SK-N-SH treated with all-trans-retinoic acid at 6 μM for 48 hours (cell line): Measurements from ENCODE around the gene ALG10B.

Source experiments
- ATAC-seq: fragments of 200-7000 bp; cut with Tn5 transposase; 3 replicates; pipeline ENCODE4 v1.9.1; 2020; ENCODE audit warnings: mild to moderate bottlenecking, moderate library complexity
- ESRRG ChIP-seq: fragments of 250-450 bp; sonication (Bioruptor Pico); IDR thresholded peaks from 2 replicates; pipeline ENCODE4 v1.6.1; 2021; ENCODE audit warnings: mild to moderate bottlenecking
- GLIS3 ChIP-seq: fragments of 250-450 bp; sonication (Bioruptor Pico); IDR thresholded peaks from 2 replicates; pipeline ENCODE4 v1.5.0; 2020; ENCODE audit warnings: mild to moderate bottlenecking, moderate library complexity
- ISL1 ChIP-seq: fragments of 250-450 bp; sonication (Bioruptor Pico); IDR thresholded peaks from 2 replicates; pipeline ENCODE4 v2.1.2; 2022; ENCODE audit warnings: mild to moderate bottlenecking, moderate library complexity
- RARB ChIP-seq: fragments of 250-450 bp; sonication (Bioruptor Pico); IDR thresholded peaks from 2 replicates; pipeline ENCODE4 v1.8.0; 2021; ENCODE audit warnings: mild to moderate bottlenecking, moderate library complexity
- TCF4 ChIP-seq: fragments of 250-450 bp; sonication (Bioruptor Pico); IDR thresholded peaks from 2 replicates; pipeline ENCODE4 v1.8.0; 2021; ENCODE audit warnings: mild to moderate bottlenecking, moderate library complexity, borderline replicate concordance
- TOX ChIP-seq: fragments of 250-450 bp; sonication (Bioruptor Pico); IDR thresholded peaks from 2 replicates; pipeline ENCODE4 v1.8.0; 2021; ENCODE audit warnings: mild to moderate bottlenecking, moderate library complexity, borderline replicate concordance
- ZFP30 ChIP-seq: fragments of 450-650 bp; formaldehyde crosslinking; IDR thresholded peaks from 2 replicates; pipeline ENCODE4 v1.5.0; 2022; ENCODE audit warnings: mild to moderate bottlenecking, moderate library complexity
- ZNF70 ChIP-seq: fragments of 450-650 bp; formaldehyde crosslinking; IDR thresholded peaks from 2 replicates; pipeline ENCODE4 v1.5.0; 2020; ENCODE audit warnings: mild to moderate bottlenecking, moderate library complexity
- ZNF8 ChIP-seq: fragments of 450-650 bp; formaldehyde crosslinking; IDR thresholded peaks from 2 replicates; pipeline ENCODE4 v1.5.0; 2020; ENCODE audit warnings: mild to moderate bottlenecking, moderate library complexity
- TF ChIP-seq, protein P1 (sequence below): fragments of 250-450 bp; sonication (Bioruptor Pico); IDR thresholded peaks from 2 replicates; pipeline ENCODE4 v1.5.0; 2020; ENCODE audit warnings: mild to moderate bottlenecking, moderate library complexity
- TF ChIP-seq, protein P2 (sequence below): fragments of 250-450 bp; sonication (Bioruptor Pico); IDR thresholded peaks from 2 replicates; pipeline ENCODE4 v1.5.1; 2021; ENCODE audit warnings: mild to moderate bottlenecking, moderate library complexity
- TF ChIP-seq, protein P3 (sequence below): fragments of 250-450 bp; sonication (Bioruptor Pico); IDR thresholded peaks from 2 replicates; pipeline ENCODE4 v1.8.0; 2021; ENCODE audit warnings: low read depth, mild to moderate bottlenecking, moderate library complexity, borderline replicate concordance
- TF ChIP-seq, protein P4 (sequence below): fragments of 250-450 bp; sonication (Bioruptor Pico); IDR thresholded peaks from 2 replicates; pipeline ENCODE4 v1.5.1; 2020; ENCODE audit warnings: low read depth, mild to moderate bottlenecking, moderate library complexity

Gene ALG10B

DNA sequence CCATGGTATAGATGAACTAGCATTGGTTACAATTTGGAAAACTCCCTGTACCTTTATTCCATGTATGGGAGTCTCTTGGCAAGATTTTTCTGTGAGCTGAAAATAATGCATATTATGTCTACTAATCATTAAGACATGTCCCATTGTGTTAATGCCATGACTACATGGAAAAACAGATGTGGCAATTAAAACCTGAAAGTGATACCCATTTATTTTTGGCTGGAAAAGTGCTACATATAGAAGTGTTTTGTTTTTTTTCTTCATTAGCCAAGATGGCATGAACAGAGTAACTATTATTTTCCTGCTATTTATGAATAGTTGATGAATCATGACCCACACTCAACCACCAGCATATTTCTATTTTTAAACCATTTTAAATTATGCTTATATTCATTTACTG is 58.2 kb downstream of the ALG10B start:
- ATAC-seq = no peak
- TF ChIP-seq, protein P1, sequence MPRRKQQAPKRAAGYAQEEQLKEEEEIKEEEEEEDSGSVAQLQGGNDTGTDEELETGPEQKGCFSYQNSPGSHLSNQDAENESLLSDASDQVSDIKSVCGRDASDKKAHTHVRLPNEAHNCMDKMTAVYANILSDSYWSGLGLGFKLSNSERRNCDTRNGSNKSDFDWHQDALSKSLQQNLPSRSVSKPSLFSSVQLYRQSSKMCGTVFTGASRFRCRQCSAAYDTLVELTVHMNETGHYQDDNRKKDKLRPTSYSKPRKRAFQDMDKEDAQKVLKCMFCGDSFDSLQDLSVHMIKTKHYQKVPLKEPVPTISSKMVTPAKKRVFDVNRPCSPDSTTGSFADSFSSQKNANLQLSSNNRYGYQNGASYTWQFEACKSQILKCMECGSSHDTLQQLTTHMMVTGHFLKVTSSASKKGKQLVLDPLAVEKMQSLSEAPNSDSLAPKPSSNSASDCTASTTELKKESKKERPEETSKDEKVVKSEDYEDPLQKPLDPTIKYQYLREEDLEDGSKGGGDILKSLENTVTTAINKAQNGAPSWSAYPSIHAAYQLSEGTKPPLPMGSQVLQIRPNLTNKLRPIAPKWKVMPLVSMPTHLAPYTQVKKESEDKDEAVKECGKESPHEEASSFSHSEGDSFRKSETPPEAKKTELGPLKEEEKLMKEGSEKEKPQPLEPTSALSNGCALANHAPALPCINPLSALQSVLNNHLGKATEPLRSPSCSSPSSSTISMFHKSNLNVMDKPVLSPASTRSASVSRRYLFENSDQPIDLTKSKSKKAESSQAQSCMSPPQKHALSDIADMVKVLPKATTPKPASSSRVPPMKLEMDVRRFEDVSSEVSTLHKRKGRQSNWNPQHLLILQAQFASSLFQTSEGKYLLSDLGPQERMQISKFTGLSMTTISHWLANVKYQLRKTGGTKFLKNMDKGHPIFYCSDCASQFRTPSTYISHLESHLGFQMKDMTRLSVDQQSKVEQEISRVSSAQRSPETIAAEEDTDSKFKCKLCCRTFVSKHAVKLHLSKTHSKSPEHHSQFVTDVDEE (CRISPR knock-in tag) = no peak
- TF ChIP-seq GLIS3 (CRISPR knock-in tag) = no peak
- no peak for TF ChIP-seq ISL1 (CRISPR knock-in tag)
- no peak for TF ChIP-seq RARB (CRISPR knock-in tag)
- no peak for TF ChIP-seq ZNF70 (CRISPR knock-in tag)
- TF ChIP-seq ZNF8 = no peak
- no peak for TF ChIP-seq TOX
- TF ChIP-seq, protein P2, sequence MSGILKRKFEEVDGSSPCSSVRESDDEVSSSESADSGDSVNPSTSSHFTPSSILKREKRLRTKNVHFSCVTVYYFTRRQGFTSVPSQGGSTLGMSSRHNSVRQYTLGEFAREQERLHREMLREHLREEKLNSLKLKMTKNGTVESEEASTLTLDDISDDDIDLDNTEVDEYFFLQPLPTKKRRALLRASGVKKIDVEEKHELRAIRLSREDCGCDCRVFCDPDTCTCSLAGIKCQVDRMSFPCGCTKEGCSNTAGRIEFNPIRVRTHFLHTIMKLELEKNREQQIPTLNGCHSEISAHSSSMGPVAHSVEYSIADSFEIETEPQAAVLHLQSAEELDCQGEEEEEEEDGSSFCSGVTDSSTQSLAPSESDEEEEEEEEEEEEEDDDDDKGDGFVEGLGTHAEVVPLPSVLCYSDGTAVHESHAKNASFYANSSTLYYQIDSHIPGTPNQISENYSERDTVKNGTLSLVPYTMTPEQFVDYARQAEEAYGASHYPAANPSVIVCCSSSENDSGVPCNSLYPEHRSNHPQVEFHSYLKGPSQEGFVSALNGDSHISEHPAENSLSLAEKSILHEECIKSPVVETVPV = no peak
- TF ChIP-seq, protein P3, sequence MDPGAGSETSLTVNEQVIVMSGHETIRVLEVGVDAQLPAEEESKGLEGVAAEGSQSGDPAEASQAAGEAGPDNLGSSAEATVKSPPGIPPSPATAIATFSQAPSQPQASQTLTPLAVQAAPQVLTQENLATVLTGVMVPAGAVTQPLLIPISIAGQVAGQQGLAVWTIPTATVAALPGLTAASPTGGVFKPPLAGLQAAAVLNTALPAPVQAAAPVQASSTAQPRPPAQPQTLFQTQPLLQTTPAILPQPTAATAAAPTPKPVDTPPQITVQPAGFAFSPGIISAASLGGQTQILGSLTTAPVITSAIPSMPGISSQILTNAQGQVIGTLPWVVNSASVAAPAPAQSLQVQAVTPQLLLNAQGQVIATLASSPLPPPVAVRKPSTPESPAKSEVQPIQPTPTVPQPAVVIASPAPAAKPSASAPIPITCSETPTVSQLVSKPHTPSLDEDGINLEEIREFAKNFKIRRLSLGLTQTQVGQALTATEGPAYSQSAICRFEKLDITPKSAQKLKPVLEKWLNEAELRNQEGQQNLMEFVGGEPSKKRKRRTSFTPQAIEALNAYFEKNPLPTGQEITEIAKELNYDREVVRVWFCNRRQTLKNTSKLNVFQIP (CRISPR knock-in tag) = no peak
- no peak for TF ChIP-seq ZFP30 (CRISPR knock-in tag)
- TF ChIP-seq TCF4 (CRISPR knock-in tag) = no peak
- TF ChIP-seq ESRRG (CRISPR knock-in tag) = no peak
- TF ChIP-seq, protein P4, sequence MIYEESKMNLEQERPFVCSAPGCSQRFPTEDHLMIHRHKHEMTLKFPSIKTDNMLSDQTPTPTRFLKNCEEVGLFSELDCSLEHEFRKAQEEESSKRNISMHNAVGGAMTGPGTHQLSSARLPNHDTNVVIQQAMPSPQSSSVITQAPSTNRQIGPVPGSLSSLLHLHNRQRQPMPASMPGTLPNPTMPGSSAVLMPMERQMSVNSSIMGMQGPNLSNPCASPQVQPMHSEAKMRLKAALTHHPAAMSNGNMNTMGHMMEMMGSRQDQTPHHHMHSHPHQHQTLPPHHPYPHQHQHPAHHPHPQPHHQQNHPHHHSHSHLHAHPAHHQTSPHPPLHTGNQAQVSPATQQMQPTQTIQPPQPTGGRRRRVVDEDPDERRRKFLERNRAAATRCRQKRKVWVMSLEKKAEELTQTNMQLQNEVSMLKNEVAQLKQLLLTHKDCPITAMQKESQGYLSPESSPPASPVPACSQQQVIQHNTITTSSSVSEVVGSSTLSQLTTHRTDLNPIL (CRISPR knock-in tag) = no peak
- TF ChIP-seq, all 23 proteins: peak for 0
